Measurements from ENCODE around the gene HSD17B1.
"Not testable (repeated sequence)": the region's sequence is repeated elsewhere in the genome, so short reads cannot be mapped to it uniquely, and the experiment has no call there.

The HSD17B1 gene

DNA sequence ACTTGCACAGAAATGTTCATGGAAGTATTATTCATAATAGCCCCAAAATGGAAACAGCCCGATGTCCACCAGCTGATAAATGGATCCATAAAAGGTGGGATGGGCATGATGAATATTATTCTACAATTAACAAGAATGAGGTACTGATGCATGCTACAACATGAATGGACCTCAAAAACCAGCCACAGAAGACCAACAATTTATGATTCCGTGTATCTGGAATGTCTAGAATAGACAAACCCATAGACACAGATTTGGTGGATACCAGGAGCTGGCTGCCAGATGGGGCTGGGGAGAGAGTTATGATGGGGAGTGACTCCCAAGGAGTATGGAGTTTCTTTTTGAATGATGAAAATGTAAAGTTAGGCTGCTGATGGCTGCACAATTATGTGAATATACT, 27.5 kb upstream of the HSD17B1 start:
- no peak for DNase-seq (ENCODE audit: low spot score)

DNA sequence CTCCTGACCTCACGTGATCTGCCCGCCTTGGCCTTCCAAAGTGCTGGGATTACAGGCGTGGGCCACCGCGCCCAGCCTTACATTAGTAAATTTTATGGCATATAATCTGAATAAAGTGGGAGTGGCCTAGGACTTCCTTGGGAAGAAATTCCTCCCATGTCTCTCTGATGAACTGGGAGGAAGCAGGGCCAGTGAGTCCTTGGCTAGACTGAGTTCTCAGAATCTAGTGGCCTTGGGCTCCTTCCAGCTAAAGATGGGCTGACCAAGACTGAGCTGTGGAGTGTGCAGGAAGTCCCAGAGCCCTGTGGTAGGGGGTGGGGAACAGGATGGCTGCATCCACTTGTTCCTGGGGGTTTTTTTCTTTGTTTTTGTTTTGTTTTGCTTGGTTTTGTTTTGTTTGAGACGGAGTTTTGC, 26.7 kb upstream of the HSD17B1 start:
- DNase-seq (ENCODE audit: low spot score): no peak

DNA sequence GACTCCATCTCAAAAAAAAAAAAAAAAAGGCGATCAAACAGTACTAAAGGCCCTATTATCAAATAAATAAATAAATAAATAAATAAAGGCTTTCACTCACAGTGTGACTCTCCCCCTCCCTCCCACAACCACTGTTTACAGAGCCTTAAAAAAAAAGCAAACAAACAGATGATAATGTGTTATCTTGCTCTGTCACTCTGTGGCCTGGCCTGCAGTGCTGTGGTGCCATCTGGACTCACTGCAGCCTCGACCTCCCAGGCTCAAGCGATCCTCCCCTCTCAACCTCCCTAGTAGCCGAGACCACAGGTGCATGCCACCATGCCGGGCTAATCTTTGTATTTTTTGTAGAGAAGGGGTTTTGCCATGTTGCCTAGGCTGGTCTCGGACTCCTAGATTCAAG, 24.8 kb upstream of the HSD17B1 start:
- no peak for DNase-seq (ENCODE audit: low spot score)

DNA sequence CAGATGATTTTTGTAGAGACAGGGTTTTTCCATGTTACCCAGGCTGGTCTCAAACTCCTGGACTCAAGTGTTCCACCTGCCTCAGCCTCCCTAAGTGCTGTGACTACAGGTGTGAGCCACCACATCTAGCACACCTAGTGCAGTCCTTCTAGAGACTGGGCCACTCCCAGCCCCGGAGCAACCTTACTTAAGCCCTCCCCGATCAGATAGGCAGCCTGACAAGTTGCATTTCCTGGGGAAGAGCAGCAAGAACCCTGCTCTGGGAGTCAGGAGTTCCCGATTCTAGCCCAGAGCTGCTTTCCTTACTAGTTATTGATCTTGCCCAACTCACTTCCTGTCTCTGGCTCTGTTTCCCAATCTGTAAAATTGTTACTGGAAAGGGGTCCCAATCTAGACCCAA, 23.7 kb upstream of the HSD17B1 start:
- no peak for DNase-seq (ENCODE audit: low spot score)

DNA sequence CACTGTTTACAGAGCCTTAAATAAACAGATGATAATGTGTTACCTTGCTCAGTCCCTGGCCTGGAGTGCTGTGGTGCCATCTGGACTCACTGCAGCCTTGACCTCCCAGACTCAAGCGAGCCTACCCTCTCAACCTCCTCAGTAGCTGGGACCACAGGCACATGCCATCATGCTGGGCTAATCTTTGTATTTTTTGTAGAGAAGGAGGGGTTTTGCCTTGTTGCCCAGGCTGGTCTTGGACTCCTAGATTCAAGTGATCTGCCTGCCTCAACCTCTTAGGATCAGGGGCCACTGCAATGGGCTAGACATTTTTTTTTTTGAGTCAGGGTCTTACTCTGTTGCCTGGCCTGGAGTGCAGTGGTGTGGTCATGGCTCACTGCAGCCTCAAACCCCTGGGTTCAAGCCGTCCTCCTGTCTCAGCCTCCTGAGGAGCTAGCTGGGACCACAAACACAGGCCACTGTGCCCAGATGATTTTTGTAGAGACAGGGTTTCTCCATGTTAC, 21.7 kb upstream of the HSD17B1 start:
- no peak for DNase-seq (ENCODE audit: low spot score)

DNA sequence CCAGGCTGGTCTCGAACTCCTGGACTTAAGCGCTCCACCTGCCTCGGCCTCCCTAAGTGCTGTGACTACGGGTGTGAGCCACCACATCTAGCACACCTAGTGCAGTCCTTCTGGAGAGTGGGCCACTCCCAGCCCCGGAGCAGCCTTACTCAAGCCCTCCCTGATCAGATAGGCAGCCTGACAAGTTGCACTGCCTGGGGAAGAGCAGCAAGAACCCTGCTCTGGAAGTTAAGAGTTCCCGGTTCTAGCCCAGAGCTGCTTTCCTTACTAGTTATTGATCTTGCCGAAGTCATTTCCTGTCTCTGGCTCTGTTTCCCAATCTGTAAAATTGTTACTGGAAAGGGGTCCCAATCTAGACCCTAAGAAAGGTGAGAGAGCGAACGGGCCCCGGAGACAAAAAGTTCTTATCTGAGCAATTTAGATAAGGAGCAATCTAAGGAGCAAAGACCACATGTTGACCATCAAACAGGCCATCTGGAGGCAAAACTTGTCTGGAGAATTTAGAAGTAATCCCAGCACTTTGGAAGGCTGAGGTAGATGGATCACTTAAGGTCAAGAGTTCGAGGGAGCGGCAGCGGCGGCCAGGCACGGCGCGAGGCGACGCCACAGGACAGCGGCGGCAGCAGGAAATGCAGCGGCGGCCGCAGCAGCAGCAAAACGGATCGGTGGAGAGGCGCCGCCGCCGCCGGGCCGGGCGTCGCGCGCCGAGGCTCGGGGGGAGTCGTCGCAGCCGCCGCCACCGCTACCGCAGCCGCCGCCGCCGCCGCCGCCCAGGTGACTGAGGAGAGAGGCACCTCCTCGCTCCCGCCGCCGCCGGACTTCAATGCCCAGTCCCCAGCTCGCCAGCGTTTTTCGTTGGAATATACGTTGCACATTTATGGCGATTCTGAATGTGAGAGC, 21.0 kb upstream of the HSD17B1 start:
- peak; percentile 45 for DNase-seq (ENCODE audit: low spot score)

DNA sequence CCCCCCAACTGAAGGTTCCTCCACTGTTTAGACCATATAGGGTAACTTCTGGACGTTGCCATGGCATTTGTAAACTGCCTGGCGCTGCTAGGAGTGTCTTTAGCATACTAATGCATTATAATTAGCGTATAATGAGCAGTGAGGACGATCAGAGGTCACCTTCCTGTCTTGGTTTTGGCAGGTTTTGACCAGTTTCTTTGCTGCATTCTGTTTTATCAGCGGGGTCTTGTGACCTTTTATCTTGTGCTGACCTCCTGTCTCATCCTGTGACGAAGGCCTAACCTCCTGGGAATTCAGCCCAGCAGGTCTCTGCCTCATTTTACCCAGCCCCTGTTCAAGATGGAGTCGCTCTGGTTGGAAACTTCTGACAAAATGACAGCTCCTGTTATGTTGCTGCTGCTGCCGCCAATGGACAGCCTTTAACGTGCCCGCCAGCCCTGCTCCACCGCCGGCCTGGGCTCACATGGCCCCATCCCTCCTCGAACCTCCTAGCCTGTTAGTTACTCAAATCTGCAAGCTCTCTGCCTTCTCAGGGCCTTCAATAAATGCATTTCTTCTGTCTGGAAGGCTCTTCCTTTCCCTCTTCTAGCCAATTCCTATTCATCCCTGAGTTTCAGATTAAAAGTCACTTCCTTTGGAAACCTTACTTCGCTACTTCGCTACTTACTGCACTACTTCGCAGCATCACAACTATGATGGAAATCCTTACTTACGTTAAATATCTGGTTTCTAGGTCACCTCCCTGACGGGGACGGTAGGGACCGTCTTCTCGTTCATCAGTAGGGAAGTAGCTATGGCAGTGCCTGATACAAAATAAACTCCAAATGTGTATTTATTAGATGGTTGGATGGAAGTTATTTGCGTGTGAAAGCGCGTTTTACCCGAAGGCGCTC, 17.3 kb upstream of the HSD17B1 start:
- DNase-seq (ENCODE audit: low spot score): no peak

DNA sequence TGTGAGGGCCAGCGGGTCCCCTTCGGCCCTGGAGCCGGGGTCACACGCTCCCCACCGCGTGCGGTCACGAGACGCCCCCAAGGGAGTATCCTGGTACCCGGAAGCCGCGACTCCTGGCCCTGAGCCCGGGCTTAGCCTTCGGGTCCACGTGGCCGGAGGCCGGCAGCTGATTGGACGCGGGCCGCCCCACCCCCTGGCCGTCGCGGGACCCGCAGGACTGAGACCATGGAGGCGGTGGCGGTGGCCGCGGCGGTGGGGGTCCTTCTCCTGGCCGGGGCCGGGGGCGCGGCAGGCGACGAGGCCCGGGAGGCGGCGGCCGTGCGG, 16.7 kb upstream of the HSD17B1 start, which contains the start of gene NAGLU:
NAGLU (plus strand) TSS at position 194 of the 324 bp plus-strand sequence; CDS start at position 226, 32 bp downstream.
- peak; percentile 80 for DNase-seq (ENCODE audit: low spot score)

DNA sequence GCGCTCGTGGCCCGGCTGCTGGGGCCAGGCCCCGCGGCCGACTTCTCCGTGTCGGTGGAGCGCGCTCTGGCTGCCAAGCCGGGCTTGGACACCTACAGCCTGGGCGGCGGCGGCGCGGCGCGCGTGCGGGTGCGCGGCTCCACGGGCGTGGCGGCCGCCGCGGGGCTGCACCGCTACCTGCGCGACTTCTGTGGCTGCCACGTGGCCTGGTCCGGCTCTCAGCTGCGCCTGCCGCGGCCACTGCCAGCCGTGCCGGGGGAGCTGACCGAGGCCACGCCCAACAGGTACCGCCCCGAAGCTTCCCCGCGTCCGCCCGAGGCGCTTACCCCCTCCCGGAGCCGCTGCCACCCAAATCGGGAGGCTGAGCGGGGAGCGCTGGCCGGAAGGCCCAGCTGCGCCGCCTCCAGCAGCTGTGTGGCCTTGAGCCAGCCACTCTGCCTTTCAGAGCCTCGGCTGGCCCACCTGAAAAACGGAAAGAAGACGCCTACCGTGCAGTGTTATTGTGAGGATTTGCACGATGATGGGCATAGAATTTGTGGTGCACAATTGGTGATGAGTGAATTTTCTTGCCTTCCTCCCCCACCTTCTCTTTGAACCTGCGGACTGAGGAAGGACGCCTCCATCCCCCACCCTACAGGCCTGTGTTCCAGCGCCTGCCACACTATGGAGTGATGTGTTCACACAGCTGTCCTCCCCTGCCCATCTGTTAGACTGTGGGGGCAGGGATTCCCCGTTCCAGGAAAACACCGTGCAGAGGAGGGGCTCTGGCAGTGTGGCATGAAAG, 16.2 kb upstream of the HSD17B1 start:
- peak; percentile 61 for DNase-seq (ENCODE audit: low spot score)

DNA sequence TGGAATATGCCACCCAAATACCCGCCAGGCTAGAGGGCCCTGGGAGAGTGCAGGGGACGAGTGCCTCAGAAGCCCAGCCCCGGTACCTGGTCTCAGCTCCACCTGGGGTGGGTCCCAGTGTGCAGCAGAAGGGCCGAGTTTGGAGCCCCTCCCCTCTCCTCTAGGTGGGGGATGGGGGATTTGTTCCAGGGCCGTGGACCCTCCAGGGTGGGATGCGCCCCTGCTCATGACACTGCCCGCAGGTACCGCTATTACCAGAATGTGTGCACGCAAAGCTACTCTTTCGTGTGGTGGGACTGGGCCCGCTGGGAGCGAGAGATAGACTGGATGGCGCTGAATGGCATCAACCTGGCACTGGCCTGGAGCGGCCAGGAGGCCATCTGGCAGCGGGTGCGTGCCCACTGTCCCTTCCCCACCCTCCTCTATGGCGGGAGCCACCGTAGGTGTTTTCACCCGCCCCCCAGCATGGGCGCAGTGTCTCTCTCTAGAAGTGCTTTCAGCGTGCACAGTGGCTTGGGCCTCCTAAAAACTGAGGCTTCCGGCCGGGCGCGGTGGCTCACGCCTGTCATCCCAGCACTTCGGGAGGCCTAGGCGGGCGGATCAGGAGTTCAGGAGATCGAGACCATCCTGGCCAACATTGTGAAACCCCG, 15.4 kb upstream of the HSD17B1 start:
- no peak for DNase-seq (ENCODE audit: low spot score)

DNA sequence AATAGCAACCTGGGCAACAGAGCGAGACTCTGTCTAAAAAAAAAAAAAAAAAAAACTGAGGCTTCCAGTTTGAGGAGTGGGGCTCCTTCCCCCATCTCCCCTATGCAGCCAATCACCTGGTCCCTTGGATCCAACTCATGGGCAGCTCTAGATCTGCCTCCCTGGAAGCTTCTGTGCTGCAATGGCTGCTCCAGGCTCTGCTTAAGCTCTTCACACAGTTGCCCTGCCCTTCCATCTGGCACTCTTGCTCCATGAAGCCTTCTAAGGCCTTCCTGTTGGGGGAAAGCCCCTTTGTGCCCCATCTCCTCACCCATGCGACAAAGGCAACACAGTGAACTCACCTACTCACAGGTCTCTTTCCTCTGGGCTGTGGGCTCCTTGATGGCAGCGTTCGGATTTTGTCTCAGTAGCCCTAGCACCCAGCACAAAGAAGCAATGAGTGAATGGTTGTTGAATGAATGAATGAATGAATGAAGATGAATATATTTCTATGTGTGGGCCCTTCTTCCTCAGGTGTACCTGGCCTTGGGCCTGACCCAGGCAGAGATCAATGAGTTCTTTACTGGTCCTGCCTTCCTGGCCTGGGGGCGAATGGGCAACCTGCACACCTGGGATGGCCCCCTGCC, 14.8 kb upstream of the HSD17B1 start:
- DNase-seq (ENCODE audit: low spot score): no peak

DNA sequence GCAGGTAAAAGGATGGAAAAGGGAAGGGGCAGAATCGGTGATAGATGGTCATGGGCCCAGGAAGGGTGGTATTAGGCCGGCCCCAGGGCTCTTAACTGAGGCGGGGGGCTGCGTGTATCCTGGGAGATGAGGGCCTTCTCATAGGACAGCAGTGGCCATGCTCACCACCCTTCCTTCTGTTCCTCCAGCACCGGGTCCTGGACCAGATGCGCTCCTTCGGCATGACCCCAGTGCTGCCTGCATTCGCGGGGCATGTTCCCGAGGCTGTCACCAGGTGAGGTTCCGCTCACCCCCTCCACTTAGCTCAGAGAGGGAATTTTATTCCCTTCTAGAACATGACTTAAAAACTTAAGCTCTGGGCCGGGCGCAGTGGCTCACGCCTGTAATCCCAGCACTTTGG, 14.2 kb upstream of the HSD17B1 start:
- DNase-seq (ENCODE audit: low spot score): no peak

DNA sequence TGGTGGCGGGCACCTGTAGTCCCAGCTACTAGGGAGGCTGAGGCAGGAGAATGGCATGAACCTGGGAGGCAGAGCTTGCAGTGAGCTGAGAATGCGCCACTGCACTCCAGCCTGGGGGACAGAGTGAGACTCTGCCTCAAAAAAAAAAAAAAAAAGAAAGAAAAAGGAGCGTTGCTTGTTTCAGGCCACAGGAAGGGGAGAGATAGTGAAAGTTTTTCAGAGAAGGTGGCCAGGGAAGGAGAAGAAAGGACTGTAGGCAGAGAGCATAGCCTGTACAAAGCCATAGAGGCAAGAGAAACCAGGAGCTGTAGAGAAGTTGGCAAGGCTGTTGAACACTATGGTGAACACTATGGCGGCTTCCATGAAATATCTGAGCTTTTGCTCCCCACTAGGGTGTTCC, 12.2 kb upstream of the HSD17B1 start:
- DNase-seq (ENCODE audit: low spot score): not testable (repeated sequence)

DNA sequence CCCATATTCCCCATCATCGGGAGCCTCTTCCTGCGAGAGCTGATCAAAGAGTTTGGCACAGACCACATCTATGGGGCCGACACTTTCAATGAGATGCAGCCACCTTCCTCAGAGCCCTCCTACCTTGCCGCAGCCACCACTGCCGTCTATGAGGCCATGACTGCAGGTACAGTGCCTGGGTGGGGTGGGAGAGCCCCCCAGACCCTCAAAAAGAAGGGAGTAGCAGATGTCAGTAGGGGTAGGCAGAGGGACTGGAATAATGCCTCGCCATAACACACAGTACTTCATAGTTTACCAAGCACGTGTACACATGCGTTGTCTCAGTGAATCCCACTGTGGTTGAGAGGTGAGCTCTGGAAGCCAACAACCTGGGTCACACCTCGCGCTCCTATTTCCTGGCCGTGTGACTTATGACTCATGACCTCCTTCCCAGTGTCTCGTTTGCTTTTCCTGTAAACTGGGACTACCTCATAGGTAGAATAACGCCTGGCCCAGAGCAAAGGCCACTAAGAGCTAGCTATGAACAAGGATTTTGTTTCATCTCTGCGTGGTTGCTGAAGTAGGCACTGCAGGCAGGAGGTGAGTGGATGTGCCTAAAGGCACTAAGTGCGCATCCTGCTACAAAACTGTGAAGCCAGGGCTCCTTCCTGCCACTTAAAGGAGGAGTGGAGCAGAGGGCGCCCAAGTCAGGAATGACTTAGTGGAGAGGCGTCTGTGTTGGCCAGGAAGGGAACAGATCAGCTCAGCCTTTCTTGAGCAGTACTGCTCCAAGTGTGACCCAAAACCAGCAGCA, 11.5 kb upstream of the HSD17B1 start:
- DNase-seq (ENCODE audit: low spot score): peak; percentile 51

DNA sequence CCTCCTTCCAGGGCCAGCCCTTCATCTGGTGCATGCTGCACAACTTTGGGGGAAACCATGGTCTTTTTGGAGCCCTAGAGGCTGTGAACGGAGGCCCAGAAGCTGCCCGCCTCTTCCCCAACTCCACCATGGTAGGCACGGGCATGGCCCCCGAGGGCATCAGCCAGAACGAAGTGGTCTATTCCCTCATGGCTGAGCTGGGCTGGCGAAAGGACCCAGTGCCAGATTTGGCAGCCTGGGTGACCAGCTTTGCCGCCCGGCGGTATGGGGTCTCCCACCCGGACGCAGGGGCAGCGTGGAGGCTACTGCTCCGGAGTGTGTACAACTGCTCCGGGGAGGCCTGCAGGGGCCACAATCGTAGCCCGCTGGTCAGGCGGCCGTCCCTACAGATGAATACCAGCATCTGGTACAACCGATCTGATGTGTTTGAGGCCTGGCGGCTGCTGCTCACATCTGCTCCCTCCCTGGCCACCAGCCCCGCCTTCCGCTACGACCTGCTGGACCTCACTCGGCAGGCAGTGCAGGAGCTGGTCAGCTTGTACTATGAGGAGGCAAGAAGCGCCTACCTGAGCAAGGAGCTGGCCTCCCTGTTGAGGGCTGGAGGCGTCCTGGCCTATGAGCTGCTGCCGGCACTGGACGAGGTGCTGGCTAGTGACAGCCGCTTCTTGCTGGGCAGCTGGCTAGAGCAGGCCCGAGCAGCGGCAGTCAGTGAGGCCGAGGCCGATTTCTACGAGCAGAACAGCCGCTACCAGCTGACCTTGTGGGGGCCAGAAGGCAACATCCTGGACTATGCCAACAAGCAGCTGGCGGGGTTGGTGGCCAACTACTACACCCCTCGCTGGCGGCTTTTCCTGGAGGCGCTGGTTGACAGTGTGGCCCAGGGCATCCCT, 9.3 kb upstream of the HSD17B1 start:
- no peak for DNase-seq (ENCODE audit: low spot score)

DNA sequence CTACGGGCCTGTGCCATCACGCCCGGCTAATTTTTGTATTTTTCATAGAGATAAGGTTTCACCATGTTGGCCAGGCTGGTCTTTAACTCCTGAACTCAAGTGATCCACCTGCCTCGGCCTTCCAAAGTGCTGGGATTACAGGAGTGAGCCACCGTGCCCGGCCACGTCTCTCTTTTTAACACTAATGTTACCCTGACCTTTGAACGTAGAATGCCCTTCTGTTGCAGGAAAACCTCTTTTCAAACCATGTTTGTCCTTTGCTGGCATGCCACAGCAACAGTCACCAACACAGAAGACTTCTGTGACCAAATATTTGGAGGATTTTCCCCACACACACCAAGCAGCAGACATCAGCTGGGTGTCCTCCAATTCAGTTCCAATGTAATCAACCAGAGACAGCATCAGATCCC, 7.8 kb upstream of the HSD17B1 start:
- DNase-seq (ENCODE audit: low spot score): no peak

DNA sequence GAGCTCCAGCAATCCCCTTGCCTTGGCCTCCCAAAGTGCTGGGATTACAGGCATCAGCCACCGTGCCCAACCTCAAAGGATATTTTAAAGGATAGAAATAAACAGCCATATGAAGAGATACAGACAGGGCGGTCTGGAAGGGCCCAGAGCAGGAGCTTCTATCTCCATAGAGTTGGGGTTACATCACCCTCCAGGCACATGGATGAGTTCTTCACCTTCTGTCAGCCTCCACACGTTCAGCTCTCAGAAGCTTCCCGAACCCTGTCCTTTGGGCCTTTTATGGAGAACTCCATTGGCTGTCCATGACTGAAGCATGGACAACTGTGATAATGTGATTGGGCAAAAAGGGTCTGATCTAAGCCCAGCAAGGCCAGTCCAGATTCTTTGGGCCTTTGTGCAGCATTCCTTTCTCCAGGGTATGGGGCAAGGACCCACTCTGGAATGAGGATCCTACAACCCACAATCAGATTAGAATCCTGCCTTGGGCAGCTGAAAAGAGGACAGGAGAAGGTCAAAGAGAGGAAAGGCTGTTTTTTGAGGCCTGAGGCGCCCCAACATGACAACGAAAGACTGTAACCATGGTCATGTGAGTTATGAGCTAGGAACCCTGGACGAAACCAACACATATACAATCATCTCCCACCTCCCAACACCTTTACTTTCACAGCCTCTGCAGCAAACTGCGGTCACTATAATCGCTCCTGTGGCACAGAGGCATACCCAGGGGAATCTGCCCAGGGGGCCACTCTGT, 6.8 kb upstream of the HSD17B1 start:
- DNase-seq (ENCODE audit: low spot score): not testable (repeated sequence)

DNA sequence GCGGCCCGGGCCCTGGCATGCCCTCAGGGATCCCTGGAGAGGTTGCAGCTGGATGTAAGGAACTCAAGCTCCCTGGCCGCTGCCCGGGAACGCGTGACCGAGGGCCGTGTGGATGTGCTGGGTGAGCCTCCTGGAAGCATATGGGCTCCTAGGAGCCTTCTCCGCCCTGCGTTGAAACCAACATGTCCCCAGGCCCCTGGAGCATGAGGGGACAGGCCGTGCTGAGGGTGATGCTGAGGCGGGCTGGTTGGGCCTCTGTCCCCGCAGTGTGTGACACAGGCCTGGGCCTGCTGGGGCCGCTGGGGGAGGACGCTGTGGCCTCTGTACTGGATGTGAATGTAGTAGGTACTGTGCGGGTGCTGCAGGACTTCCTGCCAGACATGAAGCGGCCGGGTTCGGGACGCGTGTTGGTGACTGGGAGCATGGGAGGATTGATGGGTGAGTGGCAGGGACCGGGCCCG, 5.7 kb upstream of the HSD17B1 start:
- no peak for DNase-seq (ENCODE audit: low spot score)

Data from CD4-positive, alpha-beta T cell treated with Interleukin-2 at 100 ng/mL for 4 hours (primary cell).